GM12872 (cell line): Measurements from ENCODE around the gene KCNJ4.

Experiments used
- TF ChIP-seq, protein P1 (sequence below): IDR thresholded peaks from 3 replicates; pipeline ENCODE4 v1.5.1; 2011; ENCODE audit warnings: low read depth, mild to moderate bottlenecking, low read length, moderate library complexity; ENCODE audit not compliant: insufficient read depth

Gene KCNJ4

DNA sequence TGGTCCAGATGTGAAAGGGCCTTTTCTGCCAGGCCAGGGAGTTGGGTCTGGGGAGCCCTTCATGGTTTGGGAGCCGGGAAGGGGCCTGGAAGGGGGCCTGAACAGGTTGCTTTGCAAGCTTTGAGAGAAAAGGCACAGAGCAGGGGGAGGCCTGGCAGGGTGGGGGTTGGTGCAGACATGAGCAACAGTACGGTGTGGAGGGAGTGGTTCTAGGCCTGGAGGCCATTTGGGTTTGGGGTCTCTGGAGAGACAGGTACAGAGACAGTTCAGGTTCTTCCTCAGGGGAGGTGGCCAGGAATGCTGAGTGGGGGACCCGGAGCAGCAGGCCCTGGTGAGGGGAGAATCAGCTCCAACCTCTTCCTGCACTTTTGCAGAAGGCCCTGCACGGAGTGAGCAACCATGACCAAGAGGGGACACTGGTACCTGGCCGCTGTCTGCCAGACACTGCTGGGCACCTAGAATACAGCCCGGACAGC is 14.3 kb upstream of the KCNJ4 start:
- TF ChIP-seq, protein P1, sequence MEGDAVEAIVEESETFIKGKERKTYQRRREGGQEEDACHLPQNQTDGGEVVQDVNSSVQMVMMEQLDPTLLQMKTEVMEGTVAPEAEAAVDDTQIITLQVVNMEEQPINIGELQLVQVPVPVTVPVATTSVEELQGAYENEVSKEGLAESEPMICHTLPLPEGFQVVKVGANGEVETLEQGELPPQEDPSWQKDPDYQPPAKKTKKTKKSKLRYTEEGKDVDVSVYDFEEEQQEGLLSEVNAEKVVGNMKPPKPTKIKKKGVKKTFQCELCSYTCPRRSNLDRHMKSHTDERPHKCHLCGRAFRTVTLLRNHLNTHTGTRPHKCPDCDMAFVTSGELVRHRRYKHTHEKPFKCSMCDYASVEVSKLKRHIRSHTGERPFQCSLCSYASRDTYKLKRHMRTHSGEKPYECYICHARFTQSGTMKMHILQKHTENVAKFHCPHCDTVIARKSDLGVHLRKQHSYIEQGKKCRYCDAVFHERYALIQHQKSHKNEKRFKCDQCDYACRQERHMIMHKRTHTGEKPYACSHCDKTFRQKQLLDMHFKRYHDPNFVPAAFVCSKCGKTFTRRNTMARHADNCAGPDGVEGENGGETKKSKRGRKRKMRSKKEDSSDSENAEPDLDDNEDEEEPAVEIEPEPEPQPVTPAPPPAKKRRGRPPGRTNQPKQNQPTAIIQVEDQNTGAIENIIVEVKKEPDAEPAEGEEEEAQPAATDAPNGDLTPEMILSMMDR: no peak

DNA sequence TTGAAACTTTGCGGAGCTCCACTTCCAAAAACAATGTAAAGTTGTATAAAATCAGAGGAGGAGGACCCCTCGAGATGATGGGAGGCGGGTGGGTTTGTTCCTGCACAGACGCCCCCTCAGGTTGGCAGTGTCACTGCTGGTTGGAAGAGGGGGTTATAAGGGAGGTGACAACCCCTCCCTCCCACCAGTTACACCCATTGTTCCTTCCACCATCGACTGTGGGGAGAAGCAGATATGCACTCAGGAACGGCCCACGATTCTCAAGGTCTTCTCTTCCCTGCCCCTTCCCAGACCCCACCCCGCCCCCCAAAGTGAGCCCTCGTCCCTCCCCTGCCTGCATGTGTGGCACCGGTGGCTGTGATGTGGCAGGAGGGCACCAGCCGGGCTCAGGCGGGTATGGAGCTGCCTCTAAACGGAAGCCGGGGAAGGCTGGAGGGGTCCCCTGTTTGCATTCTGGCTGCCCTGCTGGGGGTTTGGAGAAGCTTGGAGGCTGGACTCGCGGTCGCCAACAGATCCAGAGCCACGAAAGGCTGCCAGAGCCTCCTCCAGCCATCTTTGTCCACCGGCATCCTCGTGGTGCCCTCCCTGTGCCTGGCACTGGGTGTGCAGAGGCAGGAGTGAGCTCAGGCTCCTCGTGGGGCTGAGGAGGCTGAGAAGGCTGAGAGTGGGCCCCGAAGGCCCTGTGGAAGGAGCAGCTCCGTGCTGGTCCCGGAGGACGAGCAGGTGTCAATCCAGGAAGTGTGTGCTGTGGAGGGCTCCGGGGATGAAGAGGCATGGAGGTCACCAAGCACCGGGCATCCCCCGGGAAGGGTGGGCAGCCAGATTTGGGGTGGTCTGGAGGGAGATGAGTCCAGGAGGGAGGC is 13.7 kb upstream of the KCNJ4 start:
- TF ChIP-seq, protein P1: peak; percentile 34; the same call in 1 of the 3 replicates

DNA sequence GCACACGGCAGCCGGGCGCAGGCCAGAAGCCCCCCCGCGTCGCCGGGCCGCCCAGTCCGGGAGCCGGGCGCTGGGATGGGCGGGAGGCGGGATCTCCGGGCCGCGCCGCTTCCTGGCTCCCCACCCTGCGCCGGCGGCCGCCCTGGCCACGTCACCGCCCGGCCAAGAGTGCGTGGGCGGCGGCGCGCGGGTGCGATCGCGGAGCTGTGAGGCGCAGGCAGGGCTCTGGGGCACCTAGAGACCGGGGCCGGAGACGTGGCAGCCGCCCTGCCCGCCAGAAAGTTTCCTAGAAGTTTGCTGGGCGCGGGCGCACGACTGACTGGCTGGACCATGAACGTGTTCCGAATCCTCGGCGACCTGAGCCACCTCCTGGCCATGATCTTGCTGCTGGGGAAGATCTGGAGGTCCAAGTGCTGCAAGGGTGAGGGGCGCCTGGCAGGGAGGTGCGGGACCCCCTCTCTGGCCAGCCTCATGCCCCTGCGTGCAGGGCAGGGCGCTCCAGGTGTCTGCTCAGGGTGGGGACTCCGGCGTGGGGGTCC is 13.0 kb upstream of the KCNJ4 start, which contains the start of gene KDELR3:
Gene KDELR3 (plus strand): TSS at position 193 of the 539 bp plus-strand sequence. CDS start 138 bp downstream, at position 331.
- TF ChIP-seq, protein P1: no peak

DNA sequence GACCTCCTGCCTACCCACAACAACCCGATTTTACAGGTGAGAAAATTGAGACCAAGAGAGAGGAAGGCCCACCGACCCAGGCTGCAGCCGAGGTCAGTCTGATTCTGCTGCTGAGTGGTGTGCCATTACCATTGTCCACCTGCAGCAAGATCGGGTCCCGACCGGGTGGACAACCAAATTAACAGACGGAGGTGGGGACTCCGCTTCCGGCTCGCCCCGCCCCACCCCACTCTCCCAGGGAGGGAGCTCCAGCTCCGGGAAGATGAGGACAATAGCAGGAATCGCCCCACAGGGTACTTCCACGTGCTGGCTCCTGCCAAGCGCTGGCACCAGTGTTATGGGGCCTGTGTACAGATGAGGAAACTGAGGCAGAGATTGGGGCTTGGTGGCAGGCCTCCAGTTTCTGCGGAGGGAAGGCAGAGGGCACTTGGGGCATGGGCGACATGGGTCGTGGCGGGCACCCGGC is 12.5 kb upstream of the KCNJ4 start:
- TF ChIP-seq, protein P1: no peak

DNA sequence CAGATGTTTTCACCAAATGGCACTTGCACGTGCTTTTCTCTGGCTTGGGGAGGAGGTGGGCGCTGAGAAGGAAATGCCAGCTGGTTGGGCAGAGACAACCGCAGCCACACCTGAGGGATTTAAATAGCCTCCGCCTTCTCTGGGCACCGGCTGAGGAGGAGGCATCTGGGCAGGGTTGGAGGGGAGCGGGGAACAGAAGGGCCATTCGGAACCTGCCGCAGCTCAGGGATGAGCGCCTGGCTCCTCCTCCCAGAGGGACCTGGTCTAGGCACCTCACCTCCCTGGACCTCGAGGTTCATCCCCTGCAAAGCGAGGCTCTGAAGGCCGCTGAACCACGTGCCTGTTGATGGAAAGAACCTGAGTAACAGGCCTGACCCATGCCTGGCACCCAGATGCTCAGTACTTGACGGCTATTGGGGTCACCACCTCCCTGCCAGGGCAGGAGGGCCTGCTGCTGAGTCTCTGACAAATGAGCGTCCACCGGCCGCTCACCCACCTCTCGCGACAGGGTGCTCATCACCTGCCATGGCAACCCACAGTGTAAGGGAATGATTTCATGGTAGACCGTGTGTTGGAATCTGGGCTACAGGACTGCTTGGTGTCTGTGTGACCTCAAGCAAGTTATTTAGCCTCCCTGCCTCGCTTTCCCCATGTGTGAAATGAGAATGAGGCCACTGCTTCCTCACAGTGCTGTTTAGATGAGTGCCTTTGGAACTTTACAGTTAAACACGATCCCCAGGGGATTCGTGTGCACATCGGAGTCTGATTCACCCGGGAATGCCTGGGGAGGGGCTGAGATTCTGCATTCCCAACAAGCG is 10.9 kb upstream of the KCNJ4 start:
- TF ChIP-seq, protein P1: no peak

DNA sequence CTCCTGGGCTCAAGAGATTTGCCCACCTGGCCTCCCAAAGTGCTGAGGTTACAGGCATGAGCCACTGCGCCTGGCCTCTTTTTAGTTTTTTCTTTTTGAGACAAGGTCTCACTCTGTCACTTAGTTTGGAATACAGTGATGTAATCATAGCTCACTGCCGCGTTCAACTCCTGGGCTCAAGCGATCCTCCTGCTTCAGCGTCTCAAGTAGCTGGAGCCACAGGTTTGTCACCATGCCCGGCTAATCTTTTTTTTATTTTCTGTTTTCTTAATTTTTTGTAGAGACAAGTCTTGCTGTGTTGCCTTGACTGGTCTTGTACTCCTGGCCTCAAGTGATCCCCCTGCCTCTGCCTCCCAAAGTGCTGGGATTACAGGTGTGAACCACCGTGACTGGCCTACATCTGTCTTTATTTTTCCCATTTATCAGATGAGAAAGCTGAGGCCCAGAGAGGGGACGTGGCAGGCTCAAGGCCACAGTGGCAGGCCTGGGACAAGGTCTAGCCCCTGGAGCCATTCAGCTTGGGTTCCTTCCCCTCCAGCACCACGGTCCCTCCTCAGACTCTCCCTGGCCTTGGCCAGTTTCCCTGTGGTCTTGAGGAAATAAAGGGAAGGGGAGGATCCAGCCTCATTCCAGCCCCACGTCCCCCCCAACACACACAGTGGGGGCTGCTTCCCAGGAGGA is 10.1 kb upstream of the KCNJ4 start:
- TF ChIP-seq, protein P1: no peak
